ENCODE data around the gene ATP6V0E1. TPM values are rescaled to one million over a fixed set of nuclear protein-coding genes. Genes with fewer than 3 reads are reported as not detected.
"Not testable (repeated sequence)": the region's sequence is repeated elsewhere in the genome, so short reads cannot be mapped to it uniquely, and the experiment has no call there.

The ATP6V0E1 gene
- polyA plus RNA-seq, 1 donor from 2014 or later: 53.0 TPM

GRCh38 chr5:173075137-173075843, 91.7 kb downstream of the ATP6V0E1 start:
- Histone ChIP-seq H3K79me2 (replicated peaks; ENCODE audit: insufficient read depth, low read length) (no peaks in the 10 kb centered on the region), H3K27ac (ENCODE audit: low read length) (no peak overlapping the region), H3K4me3 (ENCODE audit: low read length) (no peak overlapping the region), H3F3A (ENCODE audit: insufficient read depth, low read length, poor library complexity, severe bottlenecking) (no peaks in the 10 kb centered on the region), H3K4me2 (ENCODE audit: low read length) (no peak overlapping the region), H3K9me3 (ENCODE audit: low read length) (no peaks in the 10 kb centered on the region), H3K36me3 (ENCODE audit: insufficient read depth, low read length) (no peaks in the 10 kb centered on the region), H3K9me2 (ENCODE audit: insufficient read depth, low read length) (no peaks in the 10 kb centered on the region), H3K9ac (ENCODE audit: low read length) (no peak overlapping the region), H4K20me1 (ENCODE audit: insufficient read depth) (no peaks in the 10 kb centered on the region), H3K27me3 (ENCODE audit: insufficient read depth, low read depth, low read length) (no peaks in the 10 kb centered on the region), H2AFZ (ENCODE audit: low read depth, low read length) (no peak overlapping the region)
- no peak for TF ChIP-seq EP300 (conservative IDR thresholded peaks at IDR 0.05; ENCODE audit: poor library complexity, severe bottlenecking)

DNA sequence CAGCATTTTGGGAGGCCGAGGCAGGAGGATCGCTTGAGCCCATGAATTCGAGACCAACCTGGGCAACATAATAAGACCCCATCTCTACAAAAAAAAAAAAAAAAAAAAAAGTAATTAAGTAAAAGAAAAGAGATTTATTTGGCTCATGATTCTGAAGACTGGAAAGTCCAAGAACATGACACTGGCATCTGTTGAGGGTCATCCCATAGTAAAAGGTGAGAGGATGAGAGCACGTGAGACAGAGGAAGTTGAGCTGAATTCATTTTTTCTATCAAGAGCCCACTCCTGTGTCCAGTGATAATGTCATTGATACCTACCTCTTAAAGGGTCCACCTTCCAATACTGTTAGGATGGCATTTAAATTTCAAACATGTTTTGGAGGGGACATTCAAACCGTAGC, 92.4 kb downstream of the ATP6V0E1 start:
- Histone ChIP-seq H3K27ac (ENCODE audit: low read length) (no peak overlapping the region), H3K4me2 (ENCODE audit: low read length) (no peak overlapping the region), H3F3A (ENCODE audit: insufficient read depth, low read length, poor library complexity, severe bottlenecking) (no peaks in the 10 kb centered on the region), H3K79me2 (replicated peaks; ENCODE audit: insufficient read depth, low read length) (no peaks in the 10 kb centered on the region), H3K9me2 (ENCODE audit: insufficient read depth, low read length) (no peaks in the 10 kb centered on the region), H3K9ac (ENCODE audit: low read length) (no peak overlapping the region), H3K4me3 (ENCODE audit: low read length) (no peak overlapping the region), H3K36me3 (ENCODE audit: insufficient read depth, low read length) (no peaks in the 10 kb centered on the region), H3K27me3 (ENCODE audit: insufficient read depth, low read depth, low read length) (no peaks in the 10 kb centered on the region), H2AFZ (ENCODE audit: low read depth, low read length) (no peak overlapping the region), H4K20me1 (ENCODE audit: insufficient read depth) (no peaks in the 10 kb centered on the region), H3K9me3 (ENCODE audit: low read length) (no peaks in the 10 kb centered on the region)
- no peak for TF ChIP-seq EP300 (conservative IDR thresholded peaks at IDR 0.05; ENCODE audit: poor library complexity, severe bottlenecking)
- no peak for TF ChIP-seq POLR2AphosphoS5 (IDR thresholded peaks at IDR 0.05)
- TF ChIP-seq TAF1 (IDR thresholded peaks at IDR 0.05; ENCODE audit: low read depth): no peak
- no peak for TF ChIP-seq MXI1 (conservative IDR thresholded peaks at IDR 0.05; ENCODE audit: poor library complexity, severe bottlenecking)
- TF ChIP-seq, protein P1, sequence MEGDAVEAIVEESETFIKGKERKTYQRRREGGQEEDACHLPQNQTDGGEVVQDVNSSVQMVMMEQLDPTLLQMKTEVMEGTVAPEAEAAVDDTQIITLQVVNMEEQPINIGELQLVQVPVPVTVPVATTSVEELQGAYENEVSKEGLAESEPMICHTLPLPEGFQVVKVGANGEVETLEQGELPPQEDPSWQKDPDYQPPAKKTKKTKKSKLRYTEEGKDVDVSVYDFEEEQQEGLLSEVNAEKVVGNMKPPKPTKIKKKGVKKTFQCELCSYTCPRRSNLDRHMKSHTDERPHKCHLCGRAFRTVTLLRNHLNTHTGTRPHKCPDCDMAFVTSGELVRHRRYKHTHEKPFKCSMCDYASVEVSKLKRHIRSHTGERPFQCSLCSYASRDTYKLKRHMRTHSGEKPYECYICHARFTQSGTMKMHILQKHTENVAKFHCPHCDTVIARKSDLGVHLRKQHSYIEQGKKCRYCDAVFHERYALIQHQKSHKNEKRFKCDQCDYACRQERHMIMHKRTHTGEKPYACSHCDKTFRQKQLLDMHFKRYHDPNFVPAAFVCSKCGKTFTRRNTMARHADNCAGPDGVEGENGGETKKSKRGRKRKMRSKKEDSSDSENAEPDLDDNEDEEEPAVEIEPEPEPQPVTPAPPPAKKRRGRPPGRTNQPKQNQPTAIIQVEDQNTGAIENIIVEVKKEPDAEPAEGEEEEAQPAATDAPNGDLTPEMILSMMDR (IDR thresholded peaks at IDR 0.05; ENCODE audit: poor library complexity, severe bottlenecking): no peak
- TF ChIP-seq, protein P2, sequence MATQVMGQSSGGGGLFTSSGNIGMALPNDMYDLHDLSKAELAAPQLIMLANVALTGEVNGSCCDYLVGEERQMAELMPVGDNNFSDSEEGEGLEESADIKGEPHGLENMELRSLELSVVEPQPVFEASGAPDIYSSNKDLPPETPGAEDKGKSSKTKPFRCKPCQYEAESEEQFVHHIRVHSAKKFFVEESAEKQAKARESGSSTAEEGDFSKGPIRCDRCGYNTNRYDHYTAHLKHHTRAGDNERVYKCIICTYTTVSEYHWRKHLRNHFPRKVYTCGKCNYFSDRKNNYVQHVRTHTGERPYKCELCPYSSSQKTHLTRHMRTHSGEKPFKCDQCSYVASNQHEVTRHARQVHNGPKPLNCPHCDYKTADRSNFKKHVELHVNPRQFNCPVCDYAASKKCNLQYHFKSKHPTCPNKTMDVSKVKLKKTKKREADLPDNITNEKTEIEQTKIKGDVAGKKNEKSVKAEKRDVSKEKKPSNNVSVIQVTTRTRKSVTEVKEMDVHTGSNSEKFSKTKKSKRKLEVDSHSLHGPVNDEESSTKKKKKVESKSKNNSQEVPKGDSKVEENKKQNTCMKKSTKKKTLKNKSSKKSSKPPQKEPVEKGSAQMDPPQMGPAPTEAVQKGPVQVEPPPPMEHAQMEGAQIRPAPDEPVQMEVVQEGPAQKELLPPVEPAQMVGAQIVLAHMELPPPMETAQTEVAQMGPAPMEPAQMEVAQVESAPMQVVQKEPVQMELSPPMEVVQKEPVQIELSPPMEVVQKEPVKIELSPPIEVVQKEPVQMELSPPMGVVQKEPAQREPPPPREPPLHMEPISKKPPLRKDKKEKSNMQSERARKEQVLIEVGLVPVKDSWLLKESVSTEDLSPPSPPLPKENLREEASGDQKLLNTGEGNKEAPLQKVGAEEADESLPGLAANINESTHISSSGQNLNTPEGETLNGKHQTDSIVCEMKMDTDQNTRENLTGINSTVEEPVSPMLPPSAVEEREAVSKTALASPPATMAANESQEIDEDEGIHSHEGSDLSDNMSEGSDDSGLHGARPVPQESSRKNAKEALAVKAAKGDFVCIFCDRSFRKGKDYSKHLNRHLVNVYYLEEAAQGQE (IDR thresholded peaks at IDR 0.05; ENCODE audit: borderline replicate concordance): no peak
- TF ChIP-seq SMC3 (conservative IDR thresholded peaks at IDR 0.05; ENCODE audit: poor library complexity): no peak
- TF ChIP-seq EZH2 (IDR thresholded peaks at IDR 0.05; ENCODE audit: borderline replicate concordance, insufficient read depth, low read length, poor library complexity, severe bottlenecking): no peak
- TF ChIP-seq RAD21 (conservative IDR thresholded peaks at IDR 0.05): no peak

DNA sequence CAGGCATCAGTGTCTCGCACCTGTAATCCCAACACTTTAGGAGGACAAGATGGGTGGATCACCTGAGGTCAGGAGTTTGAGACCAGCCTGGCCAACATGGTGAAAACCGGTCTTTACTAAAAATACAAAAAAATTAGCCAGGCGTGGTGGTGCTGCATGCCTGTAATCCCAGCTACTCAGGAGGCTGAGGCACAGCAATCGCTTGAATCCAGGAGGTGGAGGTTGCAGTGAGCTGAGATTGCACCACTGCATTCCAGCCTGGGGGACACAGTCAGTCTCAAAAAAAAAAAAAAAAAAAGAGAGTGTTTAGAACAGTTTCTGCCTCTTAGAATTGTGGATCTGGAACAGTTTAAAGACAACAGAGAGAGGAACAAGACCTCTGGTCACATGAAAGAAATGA, 92.9 kb downstream of the ATP6V0E1 start:
- not testable (repeated sequence) for H3K9ac ChIP-seq (ENCODE audit: low read length); H3K9me3 ChIP-seq (ENCODE audit: low read length); H4K20me1 ChIP-seq (ENCODE audit: insufficient read depth); H3K27me3 ChIP-seq (ENCODE audit: insufficient read depth, low read depth, low read length); H3K4me2 ChIP-seq (ENCODE audit: low read length); H3K79me2 ChIP-seq (replicated peaks; ENCODE audit: insufficient read depth, low read length); H2AFZ ChIP-seq (ENCODE audit: low read depth, low read length); H3K27ac ChIP-seq (ENCODE audit: low read length); H3K9me2 ChIP-seq (ENCODE audit: insufficient read depth, low read length); H3K36me3 ChIP-seq (ENCODE audit: insufficient read depth, low read length); H3K4me3 ChIP-seq (ENCODE audit: low read length); H3F3A ChIP-seq (ENCODE audit: insufficient read depth, low read length, poor library complexity, severe bottlenecking)
